CD14-positive monocyte (primary cell): Measurements from ENCODE around the gene DNAJB5. TPM values are rescaled to one million over a fixed set of nuclear protein-coding genes. Genes with fewer than 3 reads are reported as not detected.
"Not testable (repeated sequence)": the region's sequence is repeated elsewhere in the genome, so short reads cannot be mapped to it uniquely, and the experiment has no call there.

ENCODE experiments used
- DNase-seq, 3 donors: peaks; one replicate each; pipeline ENCODE4 v3.0.0-alpha.2; 2011 to 2022
- H2AFZ ChIP-seq: 2 replicates; pipeline ENCODE4 v1.6.0; 2012; ENCODE audit warnings: mild to moderate bottlenecking, low read depth, low read length, inconsistent platforms; ENCODE audit not compliant: insufficient read depth, poor library complexity, severe bottlenecking
- H3K27ac ChIP-seq, 2 donors: 1 replicate in 1 of 2; 2 replicates in 1 of 2; pipeline ENCODE4 v1.5.1; 2012 to 2013; ENCODE audit warnings: low read length in 2 of 2, control low read depth in 1 of 2, inconsistent platforms in 1 of 2, low read depth in 1 of 2, mild to moderate bottlenecking in 1 of 2
- H3K27me3 ChIP-seq, 2 donors: one replicate each; pipeline versions ENCODE4 v1.6.0 to v1.6.1; 2011 to 2013; ENCODE audit warnings: low read length in 2 of 2; ENCODE audit not compliant: control insufficient read depth in 2 of 2, insufficient read depth in 2 of 2
- H3K36me3 ChIP-seq, 2 donors: replicated peaks in 1 of 2; 1 replicate in 1 of 2; 2 replicates in 1 of 2; pipeline versions ENCODE4 v1.5.1 to v1.6.1; 2012 to 2013; ENCODE audit warnings: low read length in 2 of 2, control low read depth in 1 of 2, inconsistent platforms in 1 of 2, mild to moderate bottlenecking in 1 of 2; ENCODE audit not compliant: insufficient read depth in 2 of 2, control insufficient read depth in 1 of 2
- H3K4me1 ChIP-seq, 2 donors: 1 replicate in 1 of 2; 2 replicates in 1 of 2; pipeline versions ENCODE4 v1.5.1 to v1.6.1; 2012 to 2013; ENCODE audit warnings: low read length in 2 of 2, control low read depth in 1 of 2, inconsistent platforms in 1 of 2, mild to moderate bottlenecking in 1 of 2, moderate library complexity in 1 of 2; ENCODE audit not compliant: insufficient read depth in 2 of 2, control insufficient read depth in 1 of 2
- H3K4me2 ChIP-seq: replicated peaks from 2 replicates; pipeline ENCODE3; 2012; ENCODE audit warnings: low read length, moderate library complexity, mild to moderate bottlenecking; ENCODE audit not compliant: poor library complexity, severe bottlenecking; ENCODE audit errors: extremely low read depth
- H3K4me3 ChIP-seq, 3 experiments: fragments of 200-600 bp in 1 of 3; sonication (generic) in 1 of 3; replicated peaks in 1 of 3; 1 replicate in 2 of 3; 2 replicates in 1 of 3; pipeline ENCODE4 v1.5.1; 2011 to 2013; ENCODE audit warnings: low read length in 3 of 3, mild to moderate bottlenecking in 3 of 3, control low read depth in 2 of 3, low read depth in 2 of 3, inconsistent platforms in 1 of 3, moderate library complexity in 1 of 3
- H3K79me2 ChIP-seq: 2 replicates; pipeline ENCODE4 v1.6.0; 2012; ENCODE audit warnings: mild to moderate bottlenecking, control low read depth, inconsistent platforms, low read length, moderate library complexity; ENCODE audit not compliant: insufficient read depth
- H3K9ac ChIP-seq: 2 replicates; pipeline ENCODE4 v1.6.0; 2017; ENCODE audit warnings: low read length, mild to moderate bottlenecking; ENCODE audit not compliant: insufficient read depth, poor library complexity, severe bottlenecking
- H3K9me3 ChIP-seq, 2 donors: replicated peaks in 1 of 2; 1 replicate in 1 of 2; 2 replicates in 1 of 2; pipeline versions ENCODE4 v1.5.1 to v1.6.1; 2012 to 2013; ENCODE audit warnings: low read length in 2 of 2, control low read depth in 1 of 2; ENCODE audit not compliant: control insufficient read depth in 1 of 2, insufficient read depth in 1 of 2
- H4K20me1 ChIP-seq: 2 replicates; pipeline ENCODE4 v1.6.0; 2012; ENCODE audit warnings: mild to moderate bottlenecking, low read length, control low read depth, moderate library complexity; ENCODE audit not compliant: insufficient read depth
- H3K27ac Mint-ChIP-seq, 7 donors: one replicate each; pipeline ENCODE4 v1.8.0; 2020; ENCODE audit warnings: mild to moderate bottlenecking in 7 of 7, mixed read lengths in 7 of 7, moderate library complexity in 6 of 7, inconsistent platforms in 2 of 7
- H3K27me3 Mint-ChIP-seq, 3 donors: one replicate each; pipeline ENCODE4 v1.8.0; 2021 to 2022; ENCODE audit warnings: low read depth in 3 of 3, mild to moderate bottlenecking in 3 of 3, mixed read lengths in 3 of 3, moderate library complexity in 3 of 3, inconsistent platforms in 1 of 3
- H3K36me3 Mint-ChIP-seq, 2 donors: one replicate each; pipeline ENCODE4 v1.8.0; 2020; ENCODE audit warnings: mixed read lengths in 2 of 2, inconsistent platforms in 1 of 2, mild to moderate bottlenecking in 1 of 2
- H3K4me1 Mint-ChIP-seq: one replicate; pipeline ENCODE4 v1.8.0; 2020; ENCODE audit warnings: mild to moderate bottlenecking, mixed read lengths
- H3K4me3 Mint-ChIP-seq, 2 donors: one replicate each; pipeline ENCODE4 v1.8.0; 2020; ENCODE audit warnings: mild to moderate bottlenecking in 2 of 2, mixed read lengths in 2 of 2, moderate library complexity in 1 of 2
- H3K9me3 Mint-ChIP-seq, 7 donors: one replicate each; pipeline ENCODE4 v1.8.0; 2020 to 2022; ENCODE audit warnings: mixed read lengths in 7 of 7, mild to moderate bottlenecking in 6 of 7, moderate library complexity in 6 of 7, inconsistent platforms in 2 of 7
- WGBS: methylation state at CpG from one replicate; pipeline ENCODE4 v1.1.5; 2013; ENCODE audit warnings: missing lambda C conversion rate; ENCODE audit not compliant: insufficient coverage; 5-methylcytosine and 5-hydroxymethylcytosine counted together
- intact Hi-C, 2 donors: fragments of 100-400 bp; cut with micrococcal nuclease; formaldehyde crosslinking; loops; one replicate each; pipeline versions ENCODE4 v1.15.0 to v1.15.1; 2023
- polyA plus RNA-seq, 3 donors: library from polyadenylated mRNA; depleted of rRNA in 1 of 3; unstranded in 2 of 3; stranded (reverse) in 1 of 3; fragments of 300-500 nt in 2 of 3; fragments of >200 nt in 1 of 3; fragmentation: Illumina TruSeq in 2 of 3; gene quantifications; 1 replicate in 2 of 3; 2 replicates in 1 of 3; pipeline ENCODE4 v1.2.3, GENCODE V29; 2012 to 2021
- TF ChIP-seq, protein P1 (sequence below): fragments of 200-600 bp; IDR thresholded peaks from one replicate; pipeline ENCODE4 v1.8.0; 2022; ENCODE audit warnings: antibody characterized with exemption, mild to moderate bottlenecking

DNAJB5 gene
- polyA plus RNA-seq, 3 donors: 0.66 to 1.9 (median 0.84) TPM

DNA sequence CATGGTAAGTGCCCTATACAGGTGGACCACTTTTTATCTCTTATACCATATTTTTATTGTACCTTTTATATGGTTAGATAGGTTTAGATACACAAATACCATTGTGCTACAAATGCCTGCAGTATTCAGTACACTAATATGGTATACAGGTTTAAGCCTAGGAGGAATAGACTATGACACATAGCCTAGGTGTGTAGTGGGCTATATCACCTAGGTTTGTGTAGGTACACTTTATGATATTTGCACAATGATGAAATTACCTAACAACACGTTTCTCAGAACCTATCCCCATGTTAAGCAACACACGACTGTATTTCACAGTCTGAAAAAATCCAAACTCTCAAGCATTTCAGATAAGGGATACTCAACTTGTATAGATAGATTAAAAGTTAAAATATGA lies 41.1 kb upstream of the DNAJB5 start:
- Histone ChIP-seq H3K4me1 (no peaks in the 10 kb centered on the region), H3K9me3 (no peaks in the 10 kb centered on the region), H3K79me2 (no peaks in the 10 kb centered on the region), H2AFZ (no peak overlapping the region), H4K20me1 (no peaks in the 10 kb centered on the region), H3K4me3 (no peak overlapping the region), H3K9ac (no peak overlapping the region), H3K27me3 (peaks cover 20 to 21% of the 10 kb centered on the region in 2 donors), H3K36me3 (no peaks in the 10 kb centered on the region), H3K27ac (no peak overlapping the region), H3K4me2 (no peak overlapping the region)
- intact Hi-C loops: no loop called here
- TF ChIP-seq, protein P1, sequence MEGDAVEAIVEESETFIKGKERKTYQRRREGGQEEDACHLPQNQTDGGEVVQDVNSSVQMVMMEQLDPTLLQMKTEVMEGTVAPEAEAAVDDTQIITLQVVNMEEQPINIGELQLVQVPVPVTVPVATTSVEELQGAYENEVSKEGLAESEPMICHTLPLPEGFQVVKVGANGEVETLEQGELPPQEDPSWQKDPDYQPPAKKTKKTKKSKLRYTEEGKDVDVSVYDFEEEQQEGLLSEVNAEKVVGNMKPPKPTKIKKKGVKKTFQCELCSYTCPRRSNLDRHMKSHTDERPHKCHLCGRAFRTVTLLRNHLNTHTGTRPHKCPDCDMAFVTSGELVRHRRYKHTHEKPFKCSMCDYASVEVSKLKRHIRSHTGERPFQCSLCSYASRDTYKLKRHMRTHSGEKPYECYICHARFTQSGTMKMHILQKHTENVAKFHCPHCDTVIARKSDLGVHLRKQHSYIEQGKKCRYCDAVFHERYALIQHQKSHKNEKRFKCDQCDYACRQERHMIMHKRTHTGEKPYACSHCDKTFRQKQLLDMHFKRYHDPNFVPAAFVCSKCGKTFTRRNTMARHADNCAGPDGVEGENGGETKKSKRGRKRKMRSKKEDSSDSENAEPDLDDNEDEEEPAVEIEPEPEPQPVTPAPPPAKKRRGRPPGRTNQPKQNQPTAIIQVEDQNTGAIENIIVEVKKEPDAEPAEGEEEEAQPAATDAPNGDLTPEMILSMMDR: no peak
- Mint-ChIP-seq H3K9me3 (peaks cover 0 to 2% (median 0%) of the 10 kb centered on the region in 7 donors), H3K27me3 (peaks cover 14 to 30% (median 28%) of the 10 kb centered on the region in 3 donors), H3K4me1 (no peaks in the 10 kb centered on the region), H3K4me3 (no peak overlapping the region), H3K27ac (no peak overlapping the region), H3K36me3 (no peaks in the 10 kb centered on the region)
- no peak for DNase-seq
- no CpG with 5 or more reads among the region's 2 CpGs for WGBS

DNA sequence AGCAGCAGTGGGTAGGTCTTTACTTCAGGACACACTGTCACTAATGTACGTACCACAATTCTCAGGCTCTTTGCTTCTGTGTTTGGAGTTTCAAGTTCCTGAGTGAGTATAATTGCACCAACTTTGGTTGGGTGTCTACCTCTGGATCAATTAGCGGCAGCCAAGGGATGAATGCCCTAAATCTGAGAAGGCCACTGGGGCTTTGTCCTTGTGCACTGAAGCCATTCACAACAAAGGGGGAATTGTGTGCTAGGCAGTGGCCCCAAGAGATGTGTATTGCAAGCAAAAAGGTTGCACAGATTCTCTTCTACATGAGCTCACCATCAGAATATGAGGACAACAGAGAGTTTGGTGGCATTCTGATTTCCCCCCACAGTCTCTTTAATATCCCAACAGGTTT lies 35.3 kb upstream of the DNAJB5 start:
- Mint-ChIP-seq H3K4me3 (peak overlapping the region in 1 of 2 donors; percentile 0), H3K27ac (peak overlapping the region in 1 of 7 donors; percentile 23), H3K4me1 (peaks cover 7% of the 10 kb centered on the region), H3K36me3 (no peaks in the 10 kb centered on the region), H3K27me3 (peaks cover 43 to 71% (median 52%) of the 10 kb centered on the region in 3 donors), H3K9me3 (peaks cover 0 to 8% (median 4%) of the 10 kb centered on the region in 7 donors)
- H3K27ac ChIP-seq: no peak overlapping the region
- H3K4me2 ChIP-seq: no peak overlapping the region
- no peaks in the 10 kb centered on the region for H3K79me2 ChIP-seq
- TF ChIP-seq, protein P1: no peak
- no peaks in the 10 kb centered on the region for H4K20me1 ChIP-seq
- peaks cover 2 to 7% of the 10 kb centered on the region in 2 donors for H3K4me1 ChIP-seq
- DNase-seq: no peak
- H3K4me3 ChIP-seq: no peak overlapping the region
- intact Hi-C loops: no loop called here
- H3K27me3 ChIP-seq: peaks cover 50 to 58% of the 10 kb centered on the region in 2 donors
- H3K9me3 ChIP-seq: peaks cover 0 to 5% of the 10 kb centered on the region in 2 donors
- no peaks in the 10 kb centered on the region for H3K36me3 ChIP-seq
- H3K9ac ChIP-seq: no peak overlapping the region
- WGBS: 100% methylated on average over 1 of the region's 2 CpGs
- no peak overlapping the region for H2AFZ ChIP-seq

DNA sequence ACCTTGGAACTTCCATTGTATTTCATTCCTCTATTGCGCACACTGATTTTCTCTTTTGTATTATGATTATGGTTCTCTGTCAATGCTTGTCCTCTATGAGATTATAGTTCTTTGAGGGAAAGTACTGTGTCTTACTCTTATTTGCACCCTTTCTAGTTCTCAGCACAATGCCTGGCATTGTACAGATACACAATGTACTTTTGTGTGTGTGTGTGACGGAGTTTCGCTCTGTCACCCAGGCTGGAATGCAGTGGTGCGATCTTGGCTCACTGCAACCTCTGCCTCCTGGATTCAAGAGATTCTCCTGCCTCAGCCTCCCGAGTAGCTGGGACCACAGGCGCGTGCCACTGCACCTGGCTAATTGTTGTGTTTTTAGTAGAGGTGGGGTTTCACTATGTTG lies 33.5 kb upstream of the DNAJB5 start:
- intact Hi-C loops, H3K9me3 ChIP-seq, H3K4me2 ChIP-seq, H3K36me3 ChIP-seq, H3K36me3 Mint-ChIP-seq, H4K20me1 ChIP-seq, H2AFZ ChIP-seq, H3K27ac ChIP-seq, H3K79me2 ChIP-seq, DNase-seq, H3K9ac ChIP-seq, H3K9me3 Mint-ChIP-seq, H3K4me3 ChIP-seq: not testable (repeated sequence)
- Mint-ChIP-seq H3K27me3 (peaks cover 55 to 83% (median 68%) of the 10 kb centered on the region in 3 donors), H3K4me3 (peak overlapping the region in 1 of 2 donors; percentile 18), H3K27ac (peak overlapping the region in 1 of 7 donors; percentile 30), H3K4me1 (peaks cover 12% of the 10 kb centered on the region)
- Histone ChIP-seq H3K27me3 (peaks cover 66 to 73% of the 10 kb centered on the region in 2 donors), H3K4me1 (peaks cover 2 to 11% of the 10 kb centered on the region in 2 donors)
- WGBS: 100% methylated on average over 4 of the region's 7 CpGs
